AG10803 (cell line): ENCODE data around the gene CHRNA4.

ENCODE experiments used
- DNase-seq: peaks from one replicate; pipeline ENCODE4 v3.0.0; 2010; ENCODE audit warnings: low read depth
- H3K4me3 ChIP-seq: 2 replicates; pipeline ENCODE4 v1.5.1; 2011; ENCODE audit warnings: mild to moderate bottlenecking, low read length, control low read depth
- CTCF ChIP-seq: conservative IDR thresholded peaks from 2 replicates; pipeline ENCODE4 v1.5.1; 2011; ENCODE audit warnings: mild to moderate bottlenecking, low read length, control low read depth, inconsistent platforms

Gene CHRNA4

DNA sequence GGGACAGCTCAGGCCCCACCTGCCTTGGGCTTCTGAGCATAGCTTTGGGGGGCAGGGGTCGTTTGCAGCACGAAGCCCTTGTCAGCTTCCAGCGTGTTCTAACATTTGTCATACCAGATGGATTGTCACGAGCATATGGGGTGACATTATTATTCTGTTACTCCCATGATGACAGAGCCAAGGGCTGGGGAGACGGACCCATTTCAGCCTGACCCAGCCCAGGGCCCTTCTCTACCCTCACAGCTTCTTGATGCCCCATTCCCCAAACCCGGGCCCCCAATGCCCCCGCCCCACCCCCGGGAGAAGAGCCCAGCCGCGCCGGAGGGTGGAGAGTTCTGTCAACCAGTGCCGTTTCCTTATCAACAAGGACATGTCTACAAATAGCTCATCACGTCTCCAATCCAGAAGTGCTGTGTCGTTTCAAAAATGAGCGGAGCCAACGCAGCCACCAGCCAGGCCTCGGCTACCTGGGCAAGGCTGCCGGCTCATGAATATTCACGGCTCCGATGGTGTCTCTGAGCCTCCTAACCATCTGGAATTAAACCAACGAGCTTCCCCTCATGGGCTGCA lies 9.6 kb upstream of the CHRNA4 start:
- no peak for TF ChIP-seq CTCF
- H3K4me3 ChIP-seq, result no peak overlapping the region
- DNase-seq, result no peak

- DNase-seq, result no peak
- no peak overlapping the region for H3K4me3 ChIP-seq
- TF ChIP-seq CTCF, result no peak
These were observed 8.8 kb upstream of the CHRNA4 start for GRCh38 chr20:63369724-63370617.

GRCh38 chr20:63369024-63369530 lies 7.9 kb upstream of the CHRNA4 start:
- no peak overlapping the region for H3K4me3 ChIP-seq
- DNase-seq, result no peak
- TF ChIP-seq CTCF, result no peak

DNA sequence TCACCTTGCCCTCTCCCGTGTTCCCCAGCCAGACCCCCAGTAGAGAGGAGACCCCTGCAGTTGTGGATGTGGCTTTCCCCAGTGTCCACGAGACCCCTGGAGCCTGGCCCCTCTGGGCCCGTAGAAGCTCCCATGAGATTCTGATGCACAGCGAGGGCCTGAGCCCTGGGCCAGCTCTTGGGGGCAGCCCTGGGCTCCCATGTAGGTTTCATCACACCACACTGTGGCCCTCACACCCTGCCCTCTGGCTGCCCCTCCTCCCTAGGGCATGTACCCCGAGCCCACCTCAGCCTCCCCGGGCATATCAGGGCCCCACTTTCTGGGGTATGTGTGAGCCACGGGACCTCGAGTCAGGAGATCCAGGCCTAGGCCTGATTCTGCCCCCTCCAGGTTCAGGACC lies 7.0 kb upstream of the CHRNA4 start:
- no peak overlapping the region for H3K4me3 ChIP-seq
- DNase-seq, result no peak
- no peak for TF ChIP-seq CTCF

DNA sequence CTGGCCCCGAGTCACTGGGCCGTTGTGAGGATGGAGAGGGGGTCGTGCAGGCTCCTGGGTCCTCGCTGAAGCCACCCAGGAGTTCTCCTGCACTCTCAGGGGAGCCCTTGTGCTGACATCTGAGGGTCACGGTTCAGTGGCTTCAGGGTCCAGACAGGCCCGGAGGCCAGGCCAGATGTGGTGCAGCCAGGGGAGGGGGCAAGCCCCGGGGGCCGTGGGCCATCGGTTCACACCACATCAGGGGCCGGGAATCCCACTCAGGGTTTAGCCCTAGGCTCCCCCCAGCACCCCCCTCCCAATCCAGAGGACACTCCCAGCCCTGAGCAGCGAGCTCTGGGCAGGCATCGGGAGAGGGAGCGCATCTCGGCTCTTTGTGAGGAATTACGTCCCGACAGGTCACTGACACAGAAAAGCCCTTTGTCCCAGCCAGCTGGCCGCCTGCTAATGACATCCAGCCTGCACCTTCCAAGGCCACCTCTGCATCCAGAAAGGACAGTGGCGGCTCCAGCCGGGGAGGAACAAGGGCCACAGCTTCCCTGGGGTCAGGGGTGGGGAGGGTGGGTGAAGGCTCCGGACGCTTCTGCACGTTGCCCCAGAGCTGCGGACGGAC lies 6.4 kb upstream of the CHRNA4 start:
- no peak for DNase-seq
- no peak overlapping the region for H3K4me3 ChIP-seq
- no peak for TF ChIP-seq CTCF

- no peak for TF ChIP-seq CTCF
- no peak overlapping the region for H3K4me3 ChIP-seq
- no peak for DNase-seq
These were observed 5.5 kb upstream of the CHRNA4 start for GRCh38 chr20:63366390-63367365.
